OCI-LY7 (cell line): ENCODE measurements around the gene TMF1. TPM values are rescaled to one million over a fixed set of nuclear protein-coding genes. Genes with fewer than 3 reads are reported as not detected.

ENCODE experiments used
- BruUV-seq: library from RNA; stranded (reverse); fragments of 400-500 nt; replicated peaks from 2 replicates; lab custom pipeline; 2021; lab: Mats Ljungman, UMichigan
- CTCF ChIA-PET: fragments of 300-600 bp; sonication (Branson Sonifier 250); formaldehyde crosslinking; loops from one replicate; lab custom pipeline; 2022; ENCODE audit warnings: antibody characterized with exemption; ENCODE audit not compliant: unreplicated experiment; lab: Charles Lee
- POLR2A ChIA-PET: fragments of 300-600 bp; sonication (Branson Sonifier 250); formaldehyde crosslinking; loops from one replicate; lab custom pipeline; 2022; ENCODE audit warnings: antibody characterized with exemption; lab: Charles Lee
- DNase-seq: peaks from one replicate; pipeline ENCODE4 v3.0.0-alpha.2; 2015; ENCODE audit warnings: low spot score
- H2AFZ ChIP-seq: fragments of 200-600 bp; sonication (generic), shearing (Covaris generic); 2 replicates; pipeline ENCODE4 v1.6.1; 2014; ENCODE audit warnings: mild to moderate bottlenecking, antibody characterized with exemption, low read length, moderate library complexity
- H3K27ac ChIP-seq: fragments of 200-600 bp; sonication (generic); 2 replicates; pipeline ENCODE4 v1.5.1; 2014; ENCODE audit warnings: mixed run types, low read depth, mild to moderate bottlenecking, moderate library complexity, low read length, inconsistent platforms; ENCODE audit not compliant: poor library complexity, severe bottlenecking
- H3K36me3 ChIP-seq: fragments of 200-600 bp; sonication (generic); 2 replicates; pipeline ENCODE4 v1.6.1; 2014; ENCODE audit warnings: mild to moderate bottlenecking, antibody characterized with exemption, low read length, moderate library complexity, mixed read lengths; ENCODE audit not compliant: insufficient read depth
- H3K4me1 ChIP-seq: fragments of 200-600 bp; sonication (generic); 2 replicates; pipeline ENCODE4 v1.5.1; 2014; ENCODE audit warnings: mild to moderate bottlenecking, low read length; ENCODE audit not compliant: insufficient read depth, poor library complexity, severe bottlenecking
- H3K4me2 ChIP-seq: fragments of 200-600 bp; sonication (generic); 2 replicates; pipeline ENCODE4 v1.6.1; 2014; ENCODE audit warnings: mild to moderate bottlenecking, low read length
- H3K4me3 ChIP-seq: fragments of 200-600 bp; sonication (generic); 2 replicates; pipeline ENCODE4 v1.5.1; 2014; ENCODE audit warnings: mild to moderate bottlenecking, low read depth, low read length; ENCODE audit not compliant: poor library complexity, severe bottlenecking
- H3K79me2 ChIP-seq: fragments of 200-600 bp; sonication (generic); 2 replicates; pipeline ENCODE4 v1.6.1; 2016; ENCODE audit warnings: low read depth, mild to moderate bottlenecking, low read length, moderate library complexity, mixed read lengths; ENCODE audit not compliant: insufficient read depth
- H3K9me2 ChIP-seq: fragments of 200-600 bp; sonication (generic); 2 replicates; pipeline ENCODE4 v1.6.1; 2016; ENCODE audit warnings: mild to moderate bottlenecking, low read length, mixed read lengths; ENCODE audit not compliant: insufficient read depth
- H3K9me3 ChIP-seq: fragments of 200-600 bp; sonication (generic); 2 replicates; pipeline ENCODE4 v1.6.1; 2014; ENCODE audit warnings: mild to moderate bottlenecking, mixed run types, low read length, mixed read lengths
- H4K20me1 ChIP-seq: fragments of 200-600 bp; sonication (generic); 2 replicates; pipeline ENCODE4 v1.6.1; 2014; ENCODE audit warnings: mild to moderate bottlenecking, antibody characterized with exemption, low read length, moderate library complexity, mixed read lengths; ENCODE audit not compliant: insufficient read depth
- EZH2phosphoT487 ChIP-seq: fragments of 200-600 bp; sonication (generic); IDR thresholded peaks from 2 replicates; pipeline ENCODE4 v1.6.1; 2018; ENCODE audit warnings: low read depth, borderline replicate concordance, mild to moderate bottlenecking, mixed run types, antibody characterized with exemption, low read length, moderate library complexity, mixed read lengths
- intact Hi-C: fragments of 100-400 bp; cut with micrococcal nuclease; formaldehyde crosslinking; loops from one replicate; pipeline ENCODE4 v1.10.0; 2022; ENCODE audit not compliant: unreplicated experiment
- total RNA-seq, 2 experiments: library from RNA; depleted of rRNA in 1 of 2; stranded (reverse); fragments of >200 nt in 1 of 2; shearing (Covaris generic) in 1 of 2; gene quantifications; 2 replicates each; pipeline ENCODE4 v1.2.3, GENCODE V29; 2014 to 2022
- TF ChIP-seq, protein P1 (sequence below): fragments of 200-600 bp; sonication (generic); conservative IDR thresholded peaks from 2 replicates; pipeline ENCODE4 v1.5.1; 2014; ENCODE audit warnings: mild to moderate bottlenecking, antibody characterized with exemption, low read length, moderate library complexity, mixed read lengths

Gene TMF1
- total RNA-seq, 2 experiments from 2014 or later = 20.8 to 29.4 TPM

DNA sequence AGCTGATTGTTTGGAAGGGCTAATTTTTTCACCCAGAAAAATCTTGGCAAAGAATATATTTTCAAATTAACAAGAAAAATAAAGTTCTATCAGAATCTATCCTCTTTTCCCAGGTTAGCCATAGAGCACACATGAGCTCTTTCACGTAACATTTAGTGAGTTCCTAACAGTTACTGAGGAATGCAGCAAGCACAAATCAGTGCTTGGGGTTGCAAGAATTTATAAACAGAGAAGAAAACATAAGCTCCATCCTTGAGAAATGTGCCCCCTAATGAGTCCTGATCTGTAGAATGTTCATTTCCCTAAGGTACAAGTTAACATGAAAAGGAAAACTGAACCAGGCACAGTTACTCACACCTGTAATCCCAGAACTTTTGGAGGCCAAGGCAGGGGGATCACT is 52.5 kb downstream of the TMF1 start:
- no peak for DNase-seq
- intact Hi-C loops = no loop called here
- no peak overlapping the region for H3K4me2 ChIP-seq
- no peak for TF ChIP-seq EZH2phosphoT487
- TF ChIP-seq, protein P1, sequence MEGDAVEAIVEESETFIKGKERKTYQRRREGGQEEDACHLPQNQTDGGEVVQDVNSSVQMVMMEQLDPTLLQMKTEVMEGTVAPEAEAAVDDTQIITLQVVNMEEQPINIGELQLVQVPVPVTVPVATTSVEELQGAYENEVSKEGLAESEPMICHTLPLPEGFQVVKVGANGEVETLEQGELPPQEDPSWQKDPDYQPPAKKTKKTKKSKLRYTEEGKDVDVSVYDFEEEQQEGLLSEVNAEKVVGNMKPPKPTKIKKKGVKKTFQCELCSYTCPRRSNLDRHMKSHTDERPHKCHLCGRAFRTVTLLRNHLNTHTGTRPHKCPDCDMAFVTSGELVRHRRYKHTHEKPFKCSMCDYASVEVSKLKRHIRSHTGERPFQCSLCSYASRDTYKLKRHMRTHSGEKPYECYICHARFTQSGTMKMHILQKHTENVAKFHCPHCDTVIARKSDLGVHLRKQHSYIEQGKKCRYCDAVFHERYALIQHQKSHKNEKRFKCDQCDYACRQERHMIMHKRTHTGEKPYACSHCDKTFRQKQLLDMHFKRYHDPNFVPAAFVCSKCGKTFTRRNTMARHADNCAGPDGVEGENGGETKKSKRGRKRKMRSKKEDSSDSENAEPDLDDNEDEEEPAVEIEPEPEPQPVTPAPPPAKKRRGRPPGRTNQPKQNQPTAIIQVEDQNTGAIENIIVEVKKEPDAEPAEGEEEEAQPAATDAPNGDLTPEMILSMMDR = no peak
- no peak overlapping the region for H3K4me3 ChIP-seq
- no peaks in the 10 kb centered on the region for H3K4me1 ChIP-seq
- POLR2A ChIA-PET = interaction anchor here (0.6 kb wide), 2 partner anchors 39 to 1198 kb away, joined by 3 to 4 read pairs; no protein-coding TSS in a partner anchor
- no peaks in the 10 kb centered on the region for H4K20me1 ChIP-seq
- no peak overlapping the region for H2AFZ ChIP-seq
- BruUV-seq = no TSS peak
- H3K9me2 ChIP-seq = no peaks in the 10 kb centered on the region
- H3K27ac ChIP-seq = no peak overlapping the region
- H3K9me3 ChIP-seq = no peaks in the 10 kb centered on the region
- no peaks in the 10 kb centered on the region for H3K36me3 ChIP-seq
- CTCF ChIA-PET = no interaction called here
- no peaks in the 10 kb centered on the region for H3K79me2 ChIP-seq

DNA sequence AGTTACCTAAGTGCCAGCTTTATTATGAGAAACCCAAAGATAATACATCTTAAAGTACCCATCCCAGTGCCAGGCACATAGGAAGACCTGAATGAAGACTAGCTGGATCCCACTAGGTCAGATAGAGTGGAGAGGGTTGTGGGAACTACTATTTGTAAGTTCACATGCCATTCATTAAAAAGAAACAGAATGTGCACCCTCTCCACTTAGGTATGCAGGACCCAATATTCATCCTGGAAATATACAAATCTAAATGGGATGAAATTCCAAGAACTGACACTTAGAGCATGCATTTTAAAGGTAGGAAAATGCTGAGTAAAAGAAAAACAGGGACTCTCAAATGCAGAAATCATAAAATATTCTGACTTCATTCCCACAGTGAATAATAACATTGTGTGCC is 53.0 kb downstream of the TMF1 start:
- H3K9me3 ChIP-seq = no peaks in the 10 kb centered on the region
- no peak overlapping the region for H2AFZ ChIP-seq
- TF ChIP-seq, protein P1 = no peak
- no peak for TF ChIP-seq EZH2phosphoT487
- no peak for DNase-seq
- H3K4me2 ChIP-seq = no peak overlapping the region
- POLR2A ChIA-PET = no interaction called here
- H3K4me3 ChIP-seq = no peak overlapping the region
- no peaks in the 10 kb centered on the region for H4K20me1 ChIP-seq
- H3K4me1 ChIP-seq = no peaks in the 10 kb centered on the region
- H3K9me2 ChIP-seq = no peaks in the 10 kb centered on the region
- intact Hi-C loops = no loop called here
- CTCF ChIA-PET = no interaction called here
- H3K79me2 ChIP-seq = no peaks in the 10 kb centered on the region
- no TSS peak for BruUV-seq
- no peaks in the 10 kb centered on the region for H3K36me3 ChIP-seq
- no peak overlapping the region for H3K27ac ChIP-seq

DNA sequence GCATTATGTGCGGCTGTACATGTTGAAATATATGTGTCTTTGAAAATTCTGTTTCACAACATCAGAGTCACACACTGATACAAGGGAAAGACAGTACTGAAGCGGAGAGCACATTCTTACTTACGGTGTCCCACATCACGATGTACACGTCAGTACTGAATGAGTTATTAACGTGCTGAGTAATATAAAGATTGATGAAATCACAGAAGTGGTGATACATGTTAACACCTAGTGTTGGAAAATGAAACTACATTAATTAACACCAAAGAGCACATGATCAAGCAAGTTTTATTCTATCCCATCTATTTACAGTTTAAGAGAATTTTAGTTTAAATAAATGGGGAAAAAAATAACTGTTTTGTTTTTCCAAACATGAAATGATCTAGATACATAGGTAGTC is 54.2 kb downstream of the TMF1 start:
- H2AFZ ChIP-seq = no peak overlapping the region
- no peaks in the 10 kb centered on the region for H3K9me2 ChIP-seq
- no peaks in the 10 kb centered on the region for H4K20me1 ChIP-seq
- no peaks in the 10 kb centered on the region; the same call in 1 of the 2 replicates for H3K36me3 ChIP-seq
- intact Hi-C loops = no loop called here
- H3K9me3 ChIP-seq = no peaks in the 10 kb centered on the region
- no peak overlapping the region for H3K4me3 ChIP-seq
- POLR2A ChIA-PET = no interaction called here
- no peak for DNase-seq
- no TSS peak for BruUV-seq
- H3K4me2 ChIP-seq = no peak overlapping the region
- H3K4me1 ChIP-seq = no peaks in the 10 kb centered on the region
- H3K79me2 ChIP-seq = no peaks in the 10 kb centered on the region
- no peak overlapping the region for H3K27ac ChIP-seq
- CTCF ChIA-PET = no interaction called here
- no peak for TF ChIP-seq EZH2phosphoT487
- TF ChIP-seq, protein P1 = 0 out of 2 replicates have a peak, but pooled peaks have one; percentile 22
